GM23338 (cell line): ENCODE measurements around the gene MOB2. TPM values are rescaled to one million over a fixed set of nuclear protein-coding genes. Genes with fewer than 3 reads are reported as not detected.

Experiments used
- ATAC-seq: fragments of 200-7000 bp; cut with Tn5 transposase; 3 replicates; pipeline ENCODE4 v1.9.1; 2020
- DNase-seq: peaks from one replicate; pipeline ENCODE4 v3.0.0-alpha.2; 2015; ENCODE audit warnings: low spot score
- H2AFZ ChIP-seq: fragments of 200-600 bp; sonication (generic); 2 replicates; pipeline ENCODE4 v1.8.0; 2016; ENCODE audit warnings: antibody characterized with exemption, mild to moderate bottlenecking, moderate library complexity
- H3F3A ChIP-seq: fragments of 200-600 bp; sonication (generic); replicated peaks from 2 replicates; pipeline ENCODE4 v1.8.0; 2017; ENCODE audit warnings: antibody characterized with exemption, mixed run types, low read depth
- H3K27ac ChIP-seq: fragments of 200-600 bp; sonication (generic); 2 replicates; pipeline ENCODE4 v1.6.1; 2016; ENCODE audit warnings: low read depth
- H3K27me3 ChIP-seq: fragments of 200-600 bp; sonication (generic); 2 replicates; pipeline ENCODE4 v1.8.0; 2016; ENCODE audit warnings: mild to moderate bottlenecking, mixed run types, moderate library complexity; ENCODE audit not compliant: insufficient read depth
- H3K36me3 ChIP-seq: fragments of 200-600 bp; sonication (generic); 2 replicates; pipeline ENCODE4 v1.8.0; 2016; ENCODE audit warnings: mild to moderate bottlenecking; ENCODE audit not compliant: insufficient read depth
- H3K4me1 ChIP-seq: fragments of 200-600 bp; sonication (generic); 2 replicates; pipeline ENCODE4 v1.8.0; 2016; ENCODE audit warnings: mild to moderate bottlenecking, moderate library complexity; ENCODE audit not compliant: insufficient read depth
- H3K4me2 ChIP-seq: fragments of 200-600 bp; sonication (generic); 2 replicates; pipeline ENCODE4 v1.7.1; 2017; ENCODE audit warnings: mixed run types
- H3K4me3 ChIP-seq: fragments of 200-600 bp; sonication (generic); 2 replicates; pipeline ENCODE4 v1.6.1; 2016; ENCODE audit warnings: mixed run types
- H3K79me2 ChIP-seq: fragments of 200-600 bp; sonication (generic); replicated peaks from 2 replicates; pipeline ENCODE4 v1.8.0; 2017; ENCODE audit warnings: mild to moderate bottlenecking; ENCODE audit not compliant: insufficient read depth
- H3K9me2 ChIP-seq: fragments of 200-600 bp; sonication (generic); 2 replicates; pipeline ENCODE4 v1.8.0; 2017; ENCODE audit not compliant: insufficient read depth
- H4K20me1 ChIP-seq: fragments of 200-600 bp; sonication (generic); replicated peaks from 2 replicates; pipeline ENCODE4 v1.8.0; 2017; ENCODE audit warnings: mild to moderate bottlenecking; ENCODE audit not compliant: insufficient read depth
- H3K27ac Mint-ChIP-seq: 2 replicates; pipeline ENCODE4 v1.8.0; 2020; ENCODE audit warnings: inconsistent platforms, mild to moderate bottlenecking, moderate library complexity, mixed read lengths
- H3K27me3 Mint-ChIP-seq: 3 replicates; pipeline ENCODE4 v1.8.0; 2022; ENCODE audit warnings: low read depth, mild to moderate bottlenecking, moderate library complexity, mixed read lengths, inconsistent platforms; ENCODE audit not compliant: insufficient read depth, poor library complexity
- H3K36me3 Mint-ChIP-seq: 3 replicates; pipeline ENCODE4 v1.8.0; 2021; ENCODE audit warnings: low read depth, mild to moderate bottlenecking, inconsistent platforms, moderate library complexity, mixed read lengths
- H3K4me1 Mint-ChIP-seq: 3 replicates; pipeline ENCODE4 v1.8.0; 2020; ENCODE audit warnings: mild to moderate bottlenecking, inconsistent platforms, mixed read lengths
- H3K4me3 Mint-ChIP-seq: 3 replicates; pipeline ENCODE4 v1.8.0; 2021; ENCODE audit warnings: moderate library complexity, mild to moderate bottlenecking, inconsistent platforms, mixed read lengths
- H3K9me3 Mint-ChIP-seq: 3 replicates; pipeline ENCODE4 v1.8.0; 2020; ENCODE audit warnings: moderate library complexity, mild to moderate bottlenecking, inconsistent platforms, mixed read lengths
- CREB1 ChIP-seq: fragments of 250-450 bp; sonication (Bioruptor Pico); IDR thresholded peaks from 2 replicates; pipeline ENCODE4 v1.5.0; 2020; ENCODE audit warnings: low read depth, mild to moderate bottlenecking, moderate library complexity
- EZH2 ChIP-seq: fragments of 200-600 bp; sonication (generic); IDR thresholded peaks from one replicate; pipeline ENCODE4 v1.8.0; 2017; ENCODE audit warnings: antibody characterized with exemption, mild to moderate bottlenecking, low read depth; ENCODE audit not compliant: unreplicated experiment
- EZH2phosphoT487 ChIP-seq: fragments of 200-600 bp; sonication (generic); IDR thresholded peaks from one replicate; pipeline ENCODE4 v1.8.1; 2018; ENCODE audit warnings: antibody characterized with exemption; ENCODE audit not compliant: unreplicated experiment
- JUNB ChIP-seq: IDR thresholded peaks from one replicate; pipeline ENCODE4 v1.6.1; 2016; ENCODE audit warnings: antibody characterized with exemption; ENCODE audit not compliant: unreplicated experiment
- NANOG ChIP-seq: IDR thresholded peaks from 2 replicates; pipeline ENCODE4 v1.6.1; 2016; ENCODE audit warnings: antibody characterized with exemption, borderline replicate concordance
- POLR2AphosphoS5 ChIP-seq: IDR thresholded peaks from 2 replicates; pipeline ENCODE4 v1.6.1; 2016; ENCODE audit warnings: antibody characterized with exemption, low read depth
- REST ChIP-seq: IDR thresholded peaks from one replicate; pipeline ENCODE4 v1.6.1; 2018; ENCODE audit warnings: antibody characterized with exemption; ENCODE audit not compliant: unreplicated experiment
- STAT1 ChIP-seq: IDR thresholded peaks from one replicate; pipeline ENCODE4 v1.6.1; 2016; ENCODE audit warnings: antibody characterized with exemption; ENCODE audit not compliant: unreplicated experiment
- ZNF114 ChIP-seq: fragments of 250-450 bp; sonication (Bioruptor Pico); IDR thresholded peaks from 2 replicates; pipeline ENCODE4 v1.5.0; 2020; ENCODE audit warnings: mild to moderate bottlenecking, moderate library complexity
- ZNF331 ChIP-seq: fragments of 250-450 bp; sonication (Bioruptor Pico); IDR thresholded peaks from 2 replicates; pipeline ENCODE4 v1.5.0; 2020; ENCODE audit warnings: low read depth, mild to moderate bottlenecking, moderate library complexity
- ZNF462 ChIP-seq: fragments of 250-450 bp; sonication (Bioruptor Pico); IDR thresholded peaks from 2 replicates; pipeline ENCODE4 v1.5.0; 2020; ENCODE audit warnings: mild to moderate bottlenecking, moderate library complexity
- polyA plus RNA-seq: library from polyadenylated mRNA; unstranded; fragments of >200 nt; fragmentation: Nextera tagmentation; extraction: Ambion mirVana; gene quantifications from 2 replicates; pipeline ENCODE4 v1.2.1, GENCODE V29; 2016
- total RNA-seq: library from RNA; depleted of rRNA; stranded (reverse); fragments of >200 nt; shearing (Covaris generic); gene quantifications from 2 replicates; pipeline ENCODE4 v1.2.3, GENCODE V29; 2014
- TF ChIP-seq, protein P1 (sequence below), 2 experiments: fragments of 200-600 bp in 1 of 2; sonication (generic) in 1 of 2; conservative IDR thresholded peaks; 2 replicates each; pipeline versions ENCODE4 v1.5.1 to v1.6.1; 2016 to 2017; ENCODE audit warnings: antibody characterized with exemption in 2 of 2, low read depth in 2 of 2, mild to moderate bottlenecking in 2 of 2, moderate library complexity in 1 of 2
- TF ChIP-seq, protein P2 (sequence below): IDR thresholded peaks from 2 replicates; pipeline ENCODE4 v1.6.1; 2016; ENCODE audit warnings: antibody characterized with exemption

Gene MOB2
- total and polyA plus RNA-seq, 2 experiments from 2014 or later: 10.1 to 19.7 TPM

DNA sequence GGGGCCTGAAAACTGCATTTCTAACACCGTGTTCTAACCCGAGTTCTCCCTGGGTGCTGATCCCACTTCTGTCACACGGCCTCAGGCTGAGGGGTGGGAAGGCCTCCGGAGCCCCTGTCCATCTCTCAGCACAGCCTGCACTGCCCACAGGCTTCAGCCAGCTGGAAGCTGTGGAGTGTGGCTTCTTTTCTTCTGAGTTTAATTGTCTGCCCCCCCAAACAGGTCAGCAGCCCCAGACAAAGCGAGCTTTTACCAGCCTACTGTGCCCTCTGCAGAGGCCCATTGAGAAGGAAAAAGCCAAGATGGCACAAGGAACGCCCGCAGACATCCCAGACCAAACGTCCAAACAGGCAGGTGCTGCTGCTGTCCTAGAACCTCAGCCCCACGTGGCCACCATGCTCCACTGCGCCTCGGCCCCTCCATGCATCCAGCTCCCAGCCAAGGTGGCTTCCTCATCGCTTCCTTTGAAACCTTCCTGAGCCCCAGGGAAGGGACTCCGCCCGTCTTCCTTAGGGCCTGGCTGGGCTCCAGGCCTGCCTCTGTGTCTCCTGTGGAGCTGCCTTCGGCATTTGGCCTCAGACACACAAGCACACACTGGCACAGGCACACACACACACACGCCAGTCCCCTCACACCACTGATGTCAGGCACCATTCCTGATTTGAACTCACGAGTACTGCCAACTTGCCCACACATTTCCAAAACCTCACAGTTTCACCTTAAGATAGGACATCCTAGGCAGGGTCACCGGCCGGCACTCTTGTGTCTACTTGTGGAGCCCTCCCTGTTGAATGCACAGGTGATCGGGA lies 1.7 kb downstream of the MOB2 start:
- H3K4me1 ChIP-seq: no peaks in the 10 kb centered on the region
- no peak overlapping the region for H3K4me2 ChIP-seq
- Mint-ChIP-seq H3K9me3 (no peaks in the 10 kb centered on the region; the same call in 2 of the 3 replicates), H3K4me3 (no peak overlapping the region), H3K4me1 (peaks cover 8% of the 10 kb centered on the region; the same call in 2 of the 3 replicates), H3K27me3 (peaks cover 12% of the 10 kb centered on the region), H3K36me3 (no peaks in the 10 kb centered on the region), H3K27ac (peak overlapping the region; percentile 11; the same call in 1 of the 2 replicates)
- H3K36me3 ChIP-seq: no peaks in the 10 kb centered on the region
- DNase-seq: no peak
- H3K79me2 ChIP-seq: no peaks in the 10 kb centered on the region; the same call in 1 of the 2 replicates
- no peaks in the 10 kb centered on the region for H3F3A ChIP-seq
- H3K4me3 ChIP-seq: no peak overlapping the region
- peak; percentile 4; the same call in 1 of the 3 replicates for ATAC-seq
- TF ChIP-seq POLR2AphosphoS5 (no peak), EZH2 (no peak), ZNF331 (CRISPR knock-in tag) (no peak), STAT1 (no peak), CREB1 (no peak), ZNF462 (no peak), JUNB (no peak), NANOG (no peak), EZH2phosphoT487 (no peak), REST (no peak), ZNF114 (CRISPR knock-in tag) (no peak)
- TF ChIP-seq, protein P1, sequence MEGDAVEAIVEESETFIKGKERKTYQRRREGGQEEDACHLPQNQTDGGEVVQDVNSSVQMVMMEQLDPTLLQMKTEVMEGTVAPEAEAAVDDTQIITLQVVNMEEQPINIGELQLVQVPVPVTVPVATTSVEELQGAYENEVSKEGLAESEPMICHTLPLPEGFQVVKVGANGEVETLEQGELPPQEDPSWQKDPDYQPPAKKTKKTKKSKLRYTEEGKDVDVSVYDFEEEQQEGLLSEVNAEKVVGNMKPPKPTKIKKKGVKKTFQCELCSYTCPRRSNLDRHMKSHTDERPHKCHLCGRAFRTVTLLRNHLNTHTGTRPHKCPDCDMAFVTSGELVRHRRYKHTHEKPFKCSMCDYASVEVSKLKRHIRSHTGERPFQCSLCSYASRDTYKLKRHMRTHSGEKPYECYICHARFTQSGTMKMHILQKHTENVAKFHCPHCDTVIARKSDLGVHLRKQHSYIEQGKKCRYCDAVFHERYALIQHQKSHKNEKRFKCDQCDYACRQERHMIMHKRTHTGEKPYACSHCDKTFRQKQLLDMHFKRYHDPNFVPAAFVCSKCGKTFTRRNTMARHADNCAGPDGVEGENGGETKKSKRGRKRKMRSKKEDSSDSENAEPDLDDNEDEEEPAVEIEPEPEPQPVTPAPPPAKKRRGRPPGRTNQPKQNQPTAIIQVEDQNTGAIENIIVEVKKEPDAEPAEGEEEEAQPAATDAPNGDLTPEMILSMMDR (conservative IDR thresholded peaks at IDR 0.05; ENCODE audit: low read depth in 2 of 2): no peak
- TF ChIP-seq, protein P2, sequence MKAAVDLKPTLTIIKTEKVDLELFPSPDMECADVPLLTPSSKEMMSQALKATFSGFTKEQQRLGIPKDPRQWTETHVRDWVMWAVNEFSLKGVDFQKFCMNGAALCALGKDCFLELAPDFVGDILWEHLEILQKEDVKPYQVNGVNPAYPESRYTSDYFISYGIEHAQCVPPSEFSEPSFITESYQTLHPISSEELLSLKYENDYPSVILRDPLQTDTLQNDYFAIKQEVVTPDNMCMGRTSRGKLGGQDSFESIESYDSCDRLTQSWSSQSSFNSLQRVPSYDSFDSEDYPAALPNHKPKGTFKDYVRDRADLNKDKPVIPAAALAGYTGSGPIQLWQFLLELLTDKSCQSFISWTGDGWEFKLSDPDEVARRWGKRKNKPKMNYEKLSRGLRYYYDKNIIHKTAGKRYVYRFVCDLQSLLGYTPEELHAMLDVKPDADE: no peak
- H4K20me1 ChIP-seq: no peaks in the 10 kb centered on the region; the same call in 1 of the 2 replicates
- no peak overlapping the region for H2AFZ ChIP-seq
- H3K27ac ChIP-seq: no peak overlapping the region
- H3K9me2 ChIP-seq: no peaks in the 10 kb centered on the region
- no peaks in the 10 kb centered on the region for H3K27me3 ChIP-seq
